GM12891 (cell line): Measurements from ENCODE around the gene NBAS.

Experiments used
- DNase-seq: peaks from one replicate; pipeline ENCODE4 v3.0.0; 2011; ENCODE audit warnings: low spot score; ENCODE audit not compliant: insufficient read length
- FAIRE-seq: peaks from 2 replicates; lab custom pipeline; 2011; peaks lifted over from hg19 to GRCh38; lab: Jason Lieb, UNC
- PAX5 ChIP-seq: IDR thresholded peaks from 2 replicates; pipeline ENCODE4 v1.6.1; 2011; ENCODE audit warnings: low read length, moderate library complexity, mild to moderate bottlenecking; ENCODE audit not compliant: insufficient read depth, severe bottlenecking
- POLR2A ChIP-seq: IDR thresholded peaks from 2 replicates; pipeline ENCODE4 v1.6.1; 2011; ENCODE audit warnings: low read depth, low read length, control low read depth
- POLR2AphosphoS5 ChIP-seq: IDR thresholded peaks from 2 replicates; pipeline ENCODE4 v1.6.1; 2011; ENCODE audit warnings: low read depth, low read length, control low read depth
- POU2F2 ChIP-seq: IDR thresholded peaks from 2 replicates; pipeline ENCODE4 v1.6.1; 2011; ENCODE audit warnings: low read depth, mild to moderate bottlenecking, control low read depth, low read length, moderate library complexity
- SPI1 ChIP-seq: IDR thresholded peaks from 2 replicates; pipeline ENCODE4 v1.6.1; 2011; ENCODE audit warnings: low read depth, low read length, control low read depth
- TAF1 ChIP-seq: IDR thresholded peaks from 2 replicates; pipeline ENCODE4 v1.6.1; 2011; ENCODE audit warnings: low read depth, low read length, control low read depth

Gene NBAS

GRCh38 chr2:15472876-15473275 is 88.3 kb downstream of the NBAS start:
- DNase-seq (no peak), FAIRE-seq (no peak)
- TF ChIP-seq TAF1 (no peak), POLR2A (no peak), SPI1 (no peak), POLR2AphosphoS5 (no peak), POU2F2 (no peak), PAX5 (no peak)

- DNase-seq (no peak), FAIRE-seq (no peak)
- TF ChIP-seq POU2F2 (no peak), POLR2AphosphoS5 (no peak), PAX5 (no peak), POLR2A (no peak), TAF1 (no peak), SPI1 (no peak)
Observed at GRCh38 chr2:15472133-15472532, 89.0 kb downstream of the NBAS start.

GRCh38 chr2:15471606-15472005 is 89.5 kb downstream of the NBAS start:
- DNase-seq (no peak), FAIRE-seq (no peak)
- no peak for TF ChIP-seq TAF1
- TF ChIP-seq PAX5, result no peak
- no peak for TF ChIP-seq SPI1
- no peak for TF ChIP-seq POLR2AphosphoS5
- no peak for TF ChIP-seq POU2F2
- TF ChIP-seq POLR2A, result no peak

- FAIRE-seq, result no peak
- no peak for TF ChIP-seq SPI1
- no peak for TF ChIP-seq POLR2AphosphoS5
- no peak for TF ChIP-seq POLR2A
- TF ChIP-seq POU2F2, result no peak
- no peak for TF ChIP-seq PAX5
- no peak for TF ChIP-seq TAF1
Observed at GRCh38 chr2:15460112-15460620, 101.0 kb downstream of the NBAS start.

GRCh38 chr2:15458277-15458676 is 102.9 kb downstream of the NBAS start:
- TF ChIP-seq TAF1 (no peak), SPI1 (no peak), POLR2A (no peak), PAX5 (no peak), POU2F2 (no peak)
- no peak for DNase-seq
- FAIRE-seq, result no peak

More at GRCh38 chr2:15460112-15460620, 101.0 kb downstream of the NBAS start:
- no peak for DNase-seq

GRCh38 chr2:15457868-15458267 is 103.3 kb downstream of the NBAS start:
- no peak for DNase-seq
- no peak for TF ChIP-seq TAF1
- TF ChIP-seq SPI1, result no peak
- TF ChIP-seq POU2F2, result no peak
- no peak for TF ChIP-seq POLR2A
- no peak for FAIRE-seq

GRCh38 chr2:15456352-15456751 is 104.8 kb downstream of the NBAS start:
- no peak for FAIRE-seq

GRCh38 chr2:15450808-15451207 is 110.3 kb downstream of the NBAS start:
- TF ChIP-seq SPI1 (no peak), TAF1 (no peak), PAX5 (no peak), POU2F2 (no peak), POLR2A (no peak)
- FAIRE-seq, result no peak
- DNase-seq, result no peak

More at GRCh38 chr2:15456352-15456751, 104.8 kb downstream of the NBAS start:
- no peak for DNase-seq
- no peak for TF ChIP-seq POLR2AphosphoS5
- no peak for TF ChIP-seq POLR2A
- TF ChIP-seq SPI1, result no peak
- no peak for TF ChIP-seq PAX5
- TF ChIP-seq POU2F2, result no peak
- no peak for TF ChIP-seq TAF1

GRCh38 chr2:15449556-15450236 is 111.4 kb downstream of the NBAS start:
- DNase-seq, result no peak
- FAIRE-seq, result no peak
- TF ChIP-seq SPI1, result no peak
- no peak for TF ChIP-seq POU2F2
- no peak for TF ChIP-seq POLR2AphosphoS5
- no peak for TF ChIP-seq PAX5
- no peak for TF ChIP-seq TAF1
- no peak for TF ChIP-seq POLR2A

- FAIRE-seq (no peak), DNase-seq (no peak)
- TF ChIP-seq SPI1 (no peak), POLR2AphosphoS5 (no peak), POU2F2 (no peak), TAF1 (no peak), POLR2A (no peak), PAX5 (no peak)
Observed at GRCh38 chr2:15448250-15448839, 112.8 kb downstream of the NBAS start.
